IMR-90 (cell line): ENCODE results near the gene ATG5.

Experiments used
- BHLHE40 ChIP-seq: fragments of 150-350 bp; IDR thresholded peaks from 2 replicates; pipeline ENCODE4 v1.6.1; 2016; ENCODE audit warnings: mild to moderate bottlenecking, low read depth, low read length
- CEBPB ChIP-seq: IDR thresholded peaks from 2 replicates; pipeline ENCODE4 v1.6.1; 2012; ENCODE audit warnings: low read depth, low read length, improper control_type of control experiment
- CHD1 ChIP-seq: IDR thresholded peaks from 2 replicates; pipeline ENCODE4 v1.6.1; 2012; ENCODE audit warnings: low read depth, low read length, improper control_type of control experiment
- CTCF ChIP-seq: conservative IDR thresholded peaks from 2 replicates; pipeline ENCODE4 v1.5.1; 2012; ENCODE audit warnings: mild to moderate bottlenecking, low read depth, low read length, improper control_type of control experiment
- ELK1 ChIP-seq: fragments of 150-350 bp; IDR thresholded peaks from 2 replicates; pipeline ENCODE4 v1.6.1; 2016; ENCODE audit warnings: low read depth, mild to moderate bottlenecking, low read length, moderate library complexity, borderline replicate concordance
- MAFK ChIP-seq: IDR thresholded peaks from 2 replicates; pipeline ENCODE4 v1.6.1; 2012; ENCODE audit warnings: low read depth, low read length, improper control_type of control experiment
- MAZ ChIP-seq: IDR thresholded peaks from 2 replicates; pipeline ENCODE4 v1.6.1; 2012; ENCODE audit warnings: low read depth, mild to moderate bottlenecking, low read length, improper control_type of control experiment, moderate library complexity, borderline replicate concordance
- MXI1 ChIP-seq: IDR thresholded peaks from 2 replicates; pipeline ENCODE4 v1.6.1; 2012; ENCODE audit warnings: low read depth, mild to moderate bottlenecking, low read length, moderate library complexity, borderline replicate concordance
- POLR2A ChIP-seq: IDR thresholded peaks from 2 replicates; pipeline ENCODE4 v1.6.1; 2012; ENCODE audit warnings: mild to moderate bottlenecking, low read depth, low read length
- RAD21 ChIP-seq: IDR thresholded peaks from 2 replicates; pipeline ENCODE4 v1.6.1; 2012; ENCODE audit warnings: low read length, improper control_type of control experiment
- RCOR1 ChIP-seq: IDR thresholded peaks from 2 replicates; pipeline ENCODE4 v1.6.1; 2012; ENCODE audit warnings: mild to moderate bottlenecking, low read length, improper control_type of control experiment; ENCODE audit not compliant: insufficient replicate concordance
- RFX5 ChIP-seq: IDR thresholded peaks from 2 replicates; pipeline ENCODE4 v1.8.0; 2012; ENCODE audit warnings: low read depth, mild to moderate bottlenecking, low read length, moderate library complexity
- USF2 ChIP-seq: fragments of 150-350 bp; IDR thresholded peaks from 2 replicates; pipeline ENCODE4 v1.6.1; 2017; ENCODE audit warnings: mild to moderate bottlenecking, antibody characterized with exemption, low read length, low read depth

- TF ChIP-seq CTCF (no peak), RAD21 (no peak), BHLHE40 (no peak), ELK1 (no peak), MAZ (no peak), POLR2A (no peak), CHD1 (no peak), RFX5 (no peak), RCOR1 (no peak), CEBPB (no peak), MXI1 (no peak), MAFK (no peak), USF2 (no peak)
Measured at GRCh38 chr6:106363401-106364138, 38.0 kb upstream of the ATG5 start.
